Measurements from ENCODE around the gene NELL2.

NELL2 gene

GRCh38 chr12:44526655-44527182, 349.4 kb downstream of the NELL2 start:
- H3K36me3 Mint-ChIP-seq (ENCODE audit: insufficient read depth) = no peaks in the 10 kb centered on the region
- no peak overlapping the region for H3K27ac Mint-ChIP-seq (ENCODE audit: low read depth)
- H3K27me3 Mint-ChIP-seq = no peaks in the 10 kb centered on the region
- no peak for ATAC-seq (replicated peaks; ENCODE audit: extremely low read depth, poor library complexity, severe bottlenecking)
- no peaks in the 10 kb centered on the region for H3K9me3 Mint-ChIP-seq
- no peaks in the 10 kb centered on the region for H3K4me1 Mint-ChIP-seq
- DNase-seq (ENCODE audit: low spot score in 2 of 2) = no peak
- no peak overlapping the region for H3K4me3 Mint-ChIP-seq

GRCh38 chr12:44525806-44526654, 350.1 kb downstream of the NELL2 start:
- ATAC-seq (replicated peaks; ENCODE audit: extremely low read depth, poor library complexity, severe bottlenecking) (no peak), DNase-seq (ENCODE audit: low spot score in 2 of 2) (no peak)
- Mint-ChIP-seq H3K4me3 (no peak overlapping the region), H3K4me1 (no peaks in the 10 kb centered on the region), H3K9me3 (no peaks in the 10 kb centered on the region), H3K27ac (ENCODE audit: low read depth) (no peak overlapping the region), H3K27me3 (no peaks in the 10 kb centered on the region), H3K36me3 (ENCODE audit: insufficient read depth) (peaks cover 4% of the 10 kb centered on the region)

- no peaks in the 10 kb centered on the region for H3K4me1 Mint-ChIP-seq
- H3K36me3 Mint-ChIP-seq (ENCODE audit: insufficient read depth) = peaks cover 8% of the 10 kb centered on the region
- no peak overlapping the region for H3K4me3 Mint-ChIP-seq
- no peak overlapping the region for H3K27ac Mint-ChIP-seq (ENCODE audit: low read depth)
- DNase-seq (ENCODE audit: low spot score in 2 of 2) (no peak), ATAC-seq (replicated peaks; ENCODE audit: extremely low read depth, poor library complexity, severe bottlenecking) (no peak)
- no peaks in the 10 kb centered on the region for H3K27me3 Mint-ChIP-seq
- H3K9me3 Mint-ChIP-seq = no peaks in the 10 kb centered on the region
Measured at GRCh38 chr12:44523828-44524227, 352.3 kb downstream of the NELL2 start.

GRCh38 chr12:44521702-44522101, 354.4 kb downstream of the NELL2 start:
- peaks cover 12% of the 10 kb centered on the region for H3K36me3 Mint-ChIP-seq (ENCODE audit: insufficient read depth)
- H3K9me3 Mint-ChIP-seq = no peaks in the 10 kb centered on the region
- no peaks in the 10 kb centered on the region for H3K27me3 Mint-ChIP-seq
- DNase-seq (ENCODE audit: low spot score in 2 of 2) (no peak), ATAC-seq (replicated peaks; ENCODE audit: extremely low read depth, poor library complexity, severe bottlenecking) (no peak)
- H3K4me1 Mint-ChIP-seq = no peaks in the 10 kb centered on the region
- H3K27ac Mint-ChIP-seq (ENCODE audit: low read depth) = no peak overlapping the region
- no peak overlapping the region for H3K4me3 Mint-ChIP-seq

GRCh38 chr12:44519931-44520330, 356.2 kb downstream of the NELL2 start:
- no peaks in the 10 kb centered on the region for H3K9me3 Mint-ChIP-seq
- H3K27me3 Mint-ChIP-seq = no peaks in the 10 kb centered on the region
- H3K4me3 Mint-ChIP-seq = no peak overlapping the region
- DNase-seq (ENCODE audit: low spot score in 2 of 2) = no peak
- H3K27ac Mint-ChIP-seq (ENCODE audit: low read depth) = no peak overlapping the region
- H3K4me1 Mint-ChIP-seq = no peaks in the 10 kb centered on the region
- no peak for ATAC-seq (replicated peaks; ENCODE audit: extremely low read depth, poor library complexity, severe bottlenecking)
- peaks cover 14% of the 10 kb centered on the region for H3K36me3 Mint-ChIP-seq (ENCODE audit: insufficient read depth)

GRCh38 chr12:44511289-44511688, 364.8 kb downstream of the NELL2 start:
- no peaks in the 10 kb centered on the region for H3K4me1 Mint-ChIP-seq
- no peak for DNase-seq (ENCODE audit: low spot score in 2 of 2)
- no peak for ATAC-seq (replicated peaks; ENCODE audit: extremely low read depth, poor library complexity, severe bottlenecking)
- no peaks in the 10 kb centered on the region for H3K9me3 Mint-ChIP-seq
- no peak overlapping the region for H3K4me3 Mint-ChIP-seq
- peaks cover 7% of the 10 kb centered on the region for H3K36me3 Mint-ChIP-seq (ENCODE audit: insufficient read depth)
- H3K27ac Mint-ChIP-seq (ENCODE audit: low read depth) = no peak overlapping the region
- no peaks in the 10 kb centered on the region for H3K27me3 Mint-ChIP-seq

- Mint-ChIP-seq H3K4me3 (no peak overlapping the region), H3K27me3 (no peaks in the 10 kb centered on the region), H3K9me3 (no peaks in the 10 kb centered on the region), H3K36me3 (ENCODE audit: insufficient read depth) (peaks cover 5% of the 10 kb centered on the region), H3K27ac (ENCODE audit: low read depth) (no peak overlapping the region), H3K4me1 (no peaks in the 10 kb centered on the region)
- no peak for ATAC-seq (replicated peaks; ENCODE audit: extremely low read depth, poor library complexity, severe bottlenecking)
- DNase-seq (ENCODE audit: low spot score in 2 of 2) = no peak
Measured at GRCh38 chr12:44510510-44510909, 365.6 kb downstream of the NELL2 start.

- ATAC-seq (replicated peaks; ENCODE audit: extremely low read depth, poor library complexity, severe bottlenecking) = no peak
- H3K27ac Mint-ChIP-seq (ENCODE audit: low read depth) = no peak overlapping the region
- no peaks in the 10 kb centered on the region for H3K4me1 Mint-ChIP-seq
- no peak overlapping the region for H3K4me3 Mint-ChIP-seq
- H3K9me3 Mint-ChIP-seq = no peaks in the 10 kb centered on the region
- DNase-seq (ENCODE audit: low spot score in 2 of 2) = no peak
- peaks cover 5% of the 10 kb centered on the region for H3K36me3 Mint-ChIP-seq (ENCODE audit: insufficient read depth)
- H3K27me3 Mint-ChIP-seq = no peaks in the 10 kb centered on the region
Measured at GRCh38 chr12:44510076-44510475, 366.0 kb downstream of the NELL2 start.

- no peaks in the 10 kb centered on the region for H3K27me3 Mint-ChIP-seq
- ATAC-seq (replicated peaks; ENCODE audit: extremely low read depth, poor library complexity, severe bottlenecking) = no peak
- H3K4me3 Mint-ChIP-seq = no peak overlapping the region
- no peak for DNase-seq (ENCODE audit: low spot score in 2 of 2)
- H3K27ac Mint-ChIP-seq (ENCODE audit: low read depth) = peak overlapping the region; percentile 14
- H3K4me1 Mint-ChIP-seq = no peaks in the 10 kb centered on the region
- no peaks in the 10 kb centered on the region for H3K9me3 Mint-ChIP-seq
- peaks cover 8% of the 10 kb centered on the region for H3K36me3 Mint-ChIP-seq (ENCODE audit: insufficient read depth)
Measured at GRCh38 chr12:44509471-44509870, 366.6 kb downstream of the NELL2 start.

- no peak overlapping the region for H3K27ac Mint-ChIP-seq (ENCODE audit: low read depth)
- DNase-seq (ENCODE audit: low spot score in 2 of 2) (no peak), ATAC-seq (replicated peaks; ENCODE audit: extremely low read depth, poor library complexity, severe bottlenecking) (no peak)
- peaks cover 7% of the 10 kb centered on the region for H3K36me3 Mint-ChIP-seq (ENCODE audit: insufficient read depth)
- no peaks in the 10 kb centered on the region for H3K9me3 Mint-ChIP-seq
- H3K4me3 Mint-ChIP-seq = no peak overlapping the region
- no peaks in the 10 kb centered on the region for H3K27me3 Mint-ChIP-seq
- H3K4me1 Mint-ChIP-seq = no peaks in the 10 kb centered on the region
Measured at GRCh38 chr12:44507461-44507860, 368.7 kb downstream of the NELL2 start.

- H3K36me3 Mint-ChIP-seq (ENCODE audit: insufficient read depth) = peaks cover 6% of the 10 kb centered on the region
- no peak overlapping the region for H3K4me3 Mint-ChIP-seq
- no peaks in the 10 kb centered on the region for H3K27me3 Mint-ChIP-seq
- ATAC-seq (replicated peaks; ENCODE audit: extremely low read depth, poor library complexity, severe bottlenecking) (no peak), DNase-seq (ENCODE audit: low spot score in 2 of 2) (no peak)
- no peaks in the 10 kb centered on the region for H3K9me3 Mint-ChIP-seq
- no peaks in the 10 kb centered on the region for H3K4me1 Mint-ChIP-seq
- H3K27ac Mint-ChIP-seq (ENCODE audit: low read depth) = no peak overlapping the region
Measured at GRCh38 chr12:44504799-44505198, 371.3 kb downstream of the NELL2 start.

GRCh38 chr12:44503329-44503728, 372.8 kb downstream of the NELL2 start:
- no peaks in the 10 kb centered on the region for H3K27me3 Mint-ChIP-seq
- no peaks in the 10 kb centered on the region for H3K4me1 Mint-ChIP-seq
- H3K4me3 Mint-ChIP-seq = no peak overlapping the region
- DNase-seq (ENCODE audit: low spot score in 2 of 2) (no peak), ATAC-seq (replicated peaks; ENCODE audit: extremely low read depth, poor library complexity, severe bottlenecking) (no peak)
- no peaks in the 10 kb centered on the region for H3K9me3 Mint-ChIP-seq
- no peak overlapping the region for H3K27ac Mint-ChIP-seq (ENCODE audit: low read depth)
- peaks cover 4% of the 10 kb centered on the region for H3K36me3 Mint-ChIP-seq (ENCODE audit: insufficient read depth)

- Mint-ChIP-seq H3K27me3 (no peaks in the 10 kb centered on the region), H3K27ac (ENCODE audit: low read depth) (no peak overlapping the region), H3K4me3 (no peak overlapping the region), H3K9me3 (no peaks in the 10 kb centered on the region), H3K36me3 (ENCODE audit: insufficient read depth) (peaks cover 4% of the 10 kb centered on the region), H3K4me1 (no peaks in the 10 kb centered on the region)
- DNase-seq (ENCODE audit: low spot score in 2 of 2) (no peak), ATAC-seq (replicated peaks; ENCODE audit: extremely low read depth, poor library complexity, severe bottlenecking) (no peak)
Measured at GRCh38 chr12:44502681-44503080, 373.4 kb downstream of the NELL2 start.
